ENCODE results near the gene ATP6V0A1.

- no peak for TF ChIP-seq GLIS3 (CRISPR knock-in tag; IDR thresholded peaks at IDR 0.05)
- TF ChIP-seq OSR1 (CRISPR knock-in tag; IDR thresholded peaks at IDR 0.05): no peak
- TF ChIP-seq, protein P1, sequence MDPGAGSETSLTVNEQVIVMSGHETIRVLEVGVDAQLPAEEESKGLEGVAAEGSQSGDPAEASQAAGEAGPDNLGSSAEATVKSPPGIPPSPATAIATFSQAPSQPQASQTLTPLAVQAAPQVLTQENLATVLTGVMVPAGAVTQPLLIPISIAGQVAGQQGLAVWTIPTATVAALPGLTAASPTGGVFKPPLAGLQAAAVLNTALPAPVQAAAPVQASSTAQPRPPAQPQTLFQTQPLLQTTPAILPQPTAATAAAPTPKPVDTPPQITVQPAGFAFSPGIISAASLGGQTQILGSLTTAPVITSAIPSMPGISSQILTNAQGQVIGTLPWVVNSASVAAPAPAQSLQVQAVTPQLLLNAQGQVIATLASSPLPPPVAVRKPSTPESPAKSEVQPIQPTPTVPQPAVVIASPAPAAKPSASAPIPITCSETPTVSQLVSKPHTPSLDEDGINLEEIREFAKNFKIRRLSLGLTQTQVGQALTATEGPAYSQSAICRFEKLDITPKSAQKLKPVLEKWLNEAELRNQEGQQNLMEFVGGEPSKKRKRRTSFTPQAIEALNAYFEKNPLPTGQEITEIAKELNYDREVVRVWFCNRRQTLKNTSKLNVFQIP (CRISPR knock-in tag; IDR thresholded peaks at IDR 0.05; ENCODE audit: borderline replicate concordance, low read depth): no peak
These were observed 9.2 kb downstream of the ATP6V0A1 start for GRCh38 chr17:42467889-42468288.

All from SK-N-SH treated with all-trans-retinoic acid at 6 μM for 48 hours (cell line).